Measurements from ENCODE around the gene KANSL1. TPM values are rescaled to one million over a fixed set of nuclear protein-coding genes. Genes with fewer than 3 reads are reported as not detected.
"Not testable (repeated sequence)": the region's sequence is repeated elsewhere in the genome, so short reads cannot be mapped to it uniquely, and the experiment has no call there.

Gene KANSL1, protein sequence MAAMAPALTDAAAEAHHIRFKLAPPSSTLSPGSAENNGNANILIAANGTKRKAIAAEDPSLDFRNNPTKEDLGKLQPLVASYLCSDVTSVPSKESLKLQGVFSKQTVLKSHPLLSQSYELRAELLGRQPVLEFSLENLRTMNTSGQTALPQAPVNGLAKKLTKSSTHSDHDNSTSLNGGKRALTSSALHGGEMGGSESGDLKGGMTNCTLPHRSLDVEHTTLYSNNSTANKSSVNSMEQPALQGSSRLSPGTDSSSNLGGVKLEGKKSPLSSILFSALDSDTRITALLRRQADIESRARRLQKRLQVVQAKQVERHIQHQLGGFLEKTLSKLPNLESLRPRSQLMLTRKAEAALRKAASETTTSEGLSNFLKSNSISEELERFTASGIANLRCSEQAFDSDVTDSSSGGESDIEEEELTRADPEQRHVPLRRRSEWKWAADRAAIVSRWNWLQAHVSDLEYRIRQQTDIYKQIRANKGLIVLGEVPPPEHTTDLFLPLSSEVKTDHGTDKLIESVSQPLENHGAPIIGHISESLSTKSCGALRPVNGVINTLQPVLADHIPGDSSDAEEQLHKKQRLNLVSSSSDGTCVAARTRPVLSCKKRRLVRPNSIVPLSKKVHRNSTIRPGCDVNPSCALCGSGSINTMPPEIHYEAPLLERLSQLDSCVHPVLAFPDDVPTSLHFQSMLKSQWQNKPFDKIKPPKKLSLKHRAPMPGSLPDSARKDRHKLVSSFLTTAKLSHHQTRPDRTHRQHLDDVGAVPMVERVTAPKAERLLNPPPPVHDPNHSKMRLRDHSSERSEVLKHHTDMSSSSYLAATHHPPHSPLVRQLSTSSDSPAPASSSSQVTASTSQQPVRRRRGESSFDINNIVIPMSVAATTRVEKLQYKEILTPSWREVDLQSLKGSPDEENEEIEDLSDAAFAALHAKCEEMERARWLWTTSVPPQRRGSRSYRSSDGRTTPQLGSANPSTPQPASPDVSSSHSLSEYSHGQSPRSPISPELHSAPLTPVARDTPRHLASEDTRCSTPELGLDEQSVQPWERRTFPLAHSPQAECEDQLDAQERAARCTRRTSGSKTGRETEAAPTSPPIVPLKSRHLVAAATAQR (N-terminal part only)
- 10 to 100 TPM; 53.4 to 57.6 (median 53.7) TPM for polyA plus RNA-seq (ENCODE audit: insufficient read length in 3 of 3)

DNA sequence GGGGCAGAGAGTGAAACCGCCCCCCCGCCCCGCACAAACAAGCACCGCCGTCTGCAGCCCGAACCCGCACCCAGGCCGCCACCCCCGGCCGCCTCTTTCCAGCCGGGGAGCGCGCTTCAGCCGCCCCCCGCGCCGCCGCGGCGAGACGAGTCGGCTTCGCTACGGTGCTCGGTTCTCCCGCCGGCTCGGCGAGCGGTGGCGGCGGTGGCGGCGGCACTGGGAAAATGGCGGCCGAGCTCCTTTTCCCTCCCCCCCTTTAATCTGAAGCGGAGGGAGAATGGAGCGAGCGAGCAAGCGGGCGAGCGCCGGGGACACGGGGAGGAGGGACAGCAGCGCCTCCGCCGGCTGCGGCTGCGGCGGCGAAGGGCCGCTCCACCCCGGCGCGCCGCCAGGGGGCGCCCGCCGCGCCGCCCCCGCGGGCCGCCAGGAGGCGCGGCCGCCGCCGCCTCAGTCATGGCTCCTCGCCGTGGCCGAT lies at the start of gene KANSL1:
KANSL1 (minus strand) TSS at position 279 of the 475 bp plus-strand sequence. CDS start 21,286 bp downstream, outside the sequence.
- peak in 2 of 3 donors; percentile 72 to 73 for DNase-seq (ENCODE audit: low read depth in 3 of 3, low spot score in 2 of 3)

DNA sequence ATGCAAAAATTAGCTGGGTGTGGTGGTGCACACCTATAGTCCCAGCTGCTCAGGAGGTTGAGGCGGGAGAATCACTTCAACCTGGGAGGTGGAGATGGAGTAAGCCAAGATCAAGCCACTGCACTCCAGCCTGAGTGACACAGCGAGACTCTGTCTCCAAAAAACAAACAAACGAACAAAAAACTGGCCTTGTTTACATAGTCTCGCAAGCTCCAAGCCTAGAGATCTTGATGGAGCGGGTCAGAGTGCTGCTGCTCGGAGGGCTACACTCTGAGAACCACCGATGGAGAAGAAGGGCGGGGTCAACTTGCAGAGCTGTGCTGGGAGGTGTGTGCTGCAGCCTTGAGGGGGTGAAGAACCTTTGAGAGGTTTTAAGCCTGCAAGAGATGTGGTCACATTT lies 38.1 kb upstream of the KANSL1 start:
- not testable (repeated sequence) for DNase-seq (ENCODE audit: low read depth in 3 of 3, low spot score in 2 of 3)

DNA sequence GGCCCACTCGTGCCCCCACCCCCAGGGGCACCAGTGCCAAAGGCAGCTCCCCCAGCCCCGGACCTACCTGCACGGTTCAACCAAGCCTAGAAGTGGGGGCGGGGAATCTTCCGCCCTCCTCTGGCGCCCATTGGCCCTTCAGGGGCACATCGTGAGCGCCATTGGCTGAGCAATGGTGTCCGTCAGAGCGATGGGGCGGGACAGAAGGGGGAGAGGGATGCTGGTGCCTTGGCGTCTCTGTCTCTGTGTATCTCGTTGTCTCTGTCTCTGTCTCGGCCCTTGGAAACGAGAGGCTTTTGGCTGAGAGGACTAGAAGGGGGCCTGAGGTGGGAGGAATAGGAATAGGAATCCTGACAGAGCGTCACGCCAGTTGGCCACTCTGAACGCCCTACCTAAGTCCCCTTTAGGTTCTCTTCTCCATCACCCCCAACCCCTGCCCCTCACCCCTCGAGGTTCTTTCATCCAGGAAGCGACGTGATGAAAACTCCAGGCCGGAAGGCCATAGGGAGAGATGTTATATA lies 32.1 kb upstream of the KANSL1 start:
- peak; percentile 54 to 76 (median 61) for DNase-seq (ENCODE audit: low read depth in 3 of 3, low spot score in 2 of 3)

DNA sequence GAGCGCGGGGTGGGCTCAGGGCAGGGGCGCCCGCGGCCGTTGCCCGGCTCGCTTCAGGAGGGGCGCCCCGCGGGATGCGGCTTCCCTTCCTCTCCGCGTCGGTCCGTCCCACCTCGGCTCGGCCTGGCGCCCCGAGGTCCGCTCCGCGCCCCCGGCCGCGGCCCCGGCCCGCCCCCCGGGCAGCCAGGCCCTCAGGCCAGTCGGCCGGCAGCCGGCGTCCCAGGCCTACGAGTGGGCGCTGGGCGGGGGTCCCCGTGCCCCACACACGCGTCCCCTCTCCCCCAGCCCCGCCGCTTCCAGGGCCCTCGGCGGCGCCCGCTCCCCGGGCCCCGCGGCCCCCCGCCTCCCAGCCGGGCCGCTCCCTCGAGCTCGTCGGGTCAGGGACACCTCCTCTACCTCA lies 31.6 kb upstream of the KANSL1 start:
- not testable (repeated sequence) for DNase-seq (ENCODE audit: low read depth in 3 of 3, low spot score in 2 of 3)

DNA sequence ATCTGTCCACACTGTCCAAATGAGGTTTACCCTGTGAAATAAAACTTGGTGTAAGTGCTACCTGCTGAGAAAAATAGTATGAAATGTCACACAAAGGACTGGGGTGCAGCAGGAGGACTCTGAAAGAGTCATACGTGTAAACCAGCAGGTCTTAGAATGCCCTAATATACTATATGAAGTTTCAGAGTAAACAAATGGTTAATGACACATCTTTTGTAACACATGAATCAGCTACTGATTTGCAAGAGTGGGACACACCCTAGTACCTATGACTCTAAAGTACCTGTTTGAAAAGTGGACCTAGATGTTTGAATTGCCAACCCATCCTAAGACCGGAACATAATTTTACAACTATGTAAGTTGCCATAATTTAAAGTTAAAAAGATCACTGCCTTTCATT lies 29.8 kb upstream of the KANSL1 start:
- DNase-seq (ENCODE audit: low read depth in 3 of 3, low spot score in 2 of 3), result not testable (repeated sequence)

DNA sequence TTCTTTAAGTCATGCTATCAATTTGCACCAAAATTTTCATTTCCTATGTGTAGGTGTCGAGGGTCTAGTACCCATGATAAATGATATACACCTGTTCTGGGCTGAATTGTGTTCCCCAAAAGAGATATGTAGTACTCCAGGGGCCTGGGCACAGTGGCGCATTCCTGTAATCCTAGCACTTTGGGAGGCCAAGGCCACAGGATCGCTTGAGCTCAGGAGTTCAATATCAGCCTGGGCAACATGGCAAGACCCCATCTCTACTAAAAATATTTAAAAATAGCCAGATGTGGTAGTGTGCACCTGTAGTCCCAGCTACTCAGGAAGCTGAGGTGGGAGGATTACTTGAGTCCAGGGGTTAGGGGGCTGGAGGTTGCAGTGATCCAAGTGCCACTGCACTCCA lies 23.5 kb upstream of the KANSL1 start:
- DNase-seq (ENCODE audit: low read depth in 3 of 3, low spot score in 2 of 3), result no peak

DNA sequence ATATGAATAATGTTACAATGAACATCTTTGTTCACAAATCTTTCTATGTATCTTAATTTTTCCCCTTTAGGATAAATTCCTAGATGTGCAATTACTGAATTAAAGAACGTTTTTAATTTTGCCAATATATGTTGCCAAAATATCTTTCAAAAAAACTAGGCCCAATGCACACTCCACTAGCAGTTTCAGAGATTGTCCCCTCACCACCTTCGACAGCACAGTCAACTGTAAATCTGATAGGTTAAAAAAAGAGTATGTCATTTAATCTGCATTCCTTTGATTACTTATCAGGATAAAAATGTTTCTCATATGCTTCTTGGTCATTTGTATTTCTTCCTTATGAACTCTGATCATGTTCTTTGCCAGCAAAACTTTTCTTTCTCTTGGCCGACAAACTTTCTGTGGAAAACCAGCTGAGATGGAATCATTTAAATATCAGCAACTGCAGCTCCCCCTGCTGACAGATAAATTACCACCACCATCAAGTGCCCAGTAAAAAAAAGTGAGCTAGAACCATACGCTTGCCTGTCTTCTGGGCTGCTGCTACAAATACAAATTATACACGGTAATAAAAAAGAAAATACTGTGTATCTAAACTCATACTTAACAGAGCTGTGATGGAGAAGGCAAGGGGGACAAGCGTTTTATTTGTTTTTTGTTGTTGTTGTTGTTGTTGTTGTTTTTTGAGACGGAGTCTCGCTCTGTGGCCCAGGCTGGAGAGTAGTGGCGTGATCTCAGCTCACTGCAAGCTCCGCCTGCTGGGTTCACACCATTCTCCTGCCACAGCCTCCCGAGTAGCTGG lies 19.6 kb upstream of the KANSL1 start:
- peak in 2 of 3 donors; percentile 56 to 58 for DNase-seq (ENCODE audit: low read depth in 3 of 3, low spot score in 2 of 3)

DNA sequence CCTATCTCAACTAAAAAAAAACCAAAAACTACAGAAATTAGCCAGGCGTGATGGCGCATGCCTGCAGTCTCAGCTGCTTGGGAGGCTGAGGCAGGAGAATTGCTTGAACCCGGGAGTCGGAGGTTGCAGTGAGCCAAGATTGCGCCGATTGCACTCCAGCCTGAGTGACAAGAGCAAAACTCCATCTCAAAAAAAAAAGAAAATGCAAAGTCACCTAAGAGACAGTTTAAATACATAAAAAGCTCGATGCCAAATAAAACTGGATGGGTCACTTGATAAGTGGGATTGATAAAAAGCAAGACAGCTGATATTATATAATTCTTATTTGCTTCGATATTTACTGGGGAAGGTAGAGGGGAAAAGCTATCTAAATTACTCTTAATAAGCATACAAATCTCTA lies 15.8 kb upstream of the KANSL1 start:
- no peak for DNase-seq (ENCODE audit: low read depth in 3 of 3, low spot score in 2 of 3)

DNA sequence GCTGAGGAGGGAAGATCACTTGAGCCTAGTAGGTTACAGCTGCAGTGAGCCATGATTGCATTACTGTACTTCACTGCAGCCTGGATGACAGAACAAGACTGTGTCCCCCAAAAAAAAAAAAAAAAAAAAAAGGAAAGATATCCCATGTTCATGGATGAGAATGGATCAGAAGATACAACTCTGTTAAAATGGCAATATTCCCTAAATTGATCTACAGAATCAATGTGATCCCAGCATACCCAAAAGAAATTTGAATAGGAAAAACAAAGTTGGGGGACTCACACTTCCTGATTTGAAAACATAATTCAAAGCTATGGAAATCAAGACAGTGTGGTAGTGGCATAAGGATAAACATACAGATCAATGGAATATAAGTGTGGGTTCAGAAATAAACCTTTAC lies 12.7 kb upstream of the KANSL1 start:
- DNase-seq (ENCODE audit: low read depth in 3 of 3, low spot score in 2 of 3), result no peak

DNA sequence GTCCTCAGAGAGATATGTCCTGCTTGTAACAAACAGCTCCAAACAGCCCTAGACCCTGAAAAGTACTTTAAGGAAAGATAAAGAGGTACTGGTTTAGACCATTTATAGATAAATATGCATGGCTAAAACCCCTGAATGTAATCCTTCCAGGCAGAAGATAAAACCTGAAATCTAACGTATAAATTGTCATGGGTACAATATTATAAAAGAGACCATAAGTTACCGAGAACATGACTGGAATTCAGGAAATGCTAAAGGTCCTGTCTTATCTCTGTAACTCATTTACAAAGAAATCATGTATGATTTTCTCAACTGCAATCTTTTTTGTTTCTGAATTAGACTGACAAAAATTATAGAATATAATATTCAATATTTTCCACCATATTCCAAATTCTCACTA lies 9.2 kb upstream of the KANSL1 start:
- DNase-seq (ENCODE audit: low read depth in 3 of 3, low spot score in 2 of 3), result no peak

DNA sequence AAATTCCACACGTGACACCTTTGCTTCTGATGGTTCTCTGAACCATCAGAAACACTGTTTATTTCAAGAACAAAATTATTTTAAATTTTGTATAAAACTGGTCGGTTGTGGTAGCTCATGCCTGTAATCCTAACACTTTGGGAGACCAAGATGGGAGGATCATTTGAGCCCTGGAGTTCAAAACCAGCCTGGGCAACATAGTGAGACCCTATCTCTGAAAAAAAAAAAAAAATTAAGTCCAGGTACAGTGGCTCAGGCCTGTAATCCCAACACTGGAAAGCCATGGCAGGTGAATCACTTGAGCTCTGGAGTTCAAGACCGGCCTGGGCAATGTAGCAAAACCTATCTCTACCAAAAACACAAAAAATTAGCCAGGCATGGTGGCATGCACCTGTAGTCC lies 8.3 kb upstream of the KANSL1 start:
- no peak for DNase-seq (ENCODE audit: low read depth in 3 of 3, low spot score in 2 of 3)

DNA sequence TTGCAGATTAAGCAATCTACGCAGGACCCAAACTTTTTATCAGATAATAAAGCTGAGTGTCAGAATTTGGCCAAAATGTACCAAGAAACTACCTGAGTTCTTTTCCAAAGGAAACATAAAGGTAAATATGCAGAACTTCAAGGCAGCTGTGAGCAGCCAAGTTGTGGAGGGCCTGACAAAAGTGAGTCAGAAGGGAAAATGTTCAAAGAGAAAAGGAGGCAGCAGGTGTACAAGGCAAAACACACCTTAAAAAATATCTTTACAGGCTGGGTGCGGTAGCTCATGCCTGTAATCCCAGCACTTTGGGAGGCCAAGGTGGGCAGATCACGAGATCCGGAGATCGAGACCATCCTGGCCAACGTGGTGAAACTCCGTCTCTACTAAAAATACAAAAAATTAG lies 7.0 kb upstream of the KANSL1 start:
- no peak for DNase-seq (ENCODE audit: low read depth in 3 of 3, low spot score in 2 of 3)

DNA sequence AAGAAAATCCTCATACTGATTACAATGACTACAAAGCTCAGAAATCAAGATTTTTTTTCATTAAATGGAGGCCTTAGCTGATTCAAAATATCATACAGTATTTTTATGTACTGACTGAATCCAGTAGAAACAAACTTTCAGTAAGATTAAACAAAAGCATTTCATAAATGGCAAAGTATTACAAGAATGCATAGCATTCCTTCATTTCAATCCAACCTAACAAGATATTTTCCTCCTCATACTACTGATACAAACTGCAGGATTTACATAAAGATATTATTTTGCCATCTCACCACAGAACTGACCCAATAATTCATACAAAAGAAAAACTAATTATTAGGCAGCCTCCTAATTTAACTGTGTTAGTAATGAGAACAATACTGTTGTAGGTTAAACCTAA lies 6.2 kb upstream of the KANSL1 start:
- no peak for DNase-seq (ENCODE audit: low read depth in 3 of 3, low spot score in 2 of 3)

DNA sequence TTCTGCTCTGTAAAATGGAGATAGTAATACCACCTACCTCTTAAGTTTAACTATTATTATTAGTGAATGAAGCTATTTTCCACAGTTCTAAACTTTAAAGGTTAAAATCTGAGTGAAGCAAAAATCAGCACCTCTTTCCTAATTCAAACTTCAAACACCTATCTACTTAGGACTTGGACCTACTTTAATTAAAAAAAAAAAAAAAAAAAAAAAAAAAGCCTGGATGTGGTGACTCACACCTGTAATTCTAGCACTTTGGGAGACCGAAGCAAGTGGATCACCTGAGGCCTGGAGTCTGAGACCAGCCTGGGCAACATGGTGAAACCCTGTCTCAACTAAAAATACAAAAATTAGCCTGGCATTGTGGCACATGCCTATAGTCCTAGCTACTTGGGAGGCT lies 5.0 kb upstream of the KANSL1 start:
- DNase-seq (ENCODE audit: low read depth in 3 of 3, low spot score in 2 of 3), result no peak

DNA sequence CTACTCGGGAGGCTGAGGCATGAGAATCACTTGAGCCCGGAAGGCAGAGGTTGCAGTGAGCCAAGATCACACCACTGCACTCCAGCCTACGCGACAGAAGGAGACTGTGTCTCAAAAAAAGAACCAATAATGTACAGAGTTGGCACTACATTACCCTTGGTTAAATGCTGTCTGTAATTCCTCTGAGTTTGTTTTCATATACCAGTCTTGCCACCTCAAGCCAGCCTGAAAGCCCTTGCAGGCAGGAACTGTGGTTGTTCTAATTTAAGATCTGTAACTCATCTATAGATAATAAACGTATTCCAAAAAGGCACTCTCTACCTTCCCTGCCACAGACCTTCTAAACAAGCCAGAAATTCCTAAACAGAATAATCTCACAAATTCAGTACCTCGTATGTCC lies 4.3 kb upstream of the KANSL1 start:
- no peak for DNase-seq (ENCODE audit: low read depth in 3 of 3, low spot score in 2 of 3)

DNA sequence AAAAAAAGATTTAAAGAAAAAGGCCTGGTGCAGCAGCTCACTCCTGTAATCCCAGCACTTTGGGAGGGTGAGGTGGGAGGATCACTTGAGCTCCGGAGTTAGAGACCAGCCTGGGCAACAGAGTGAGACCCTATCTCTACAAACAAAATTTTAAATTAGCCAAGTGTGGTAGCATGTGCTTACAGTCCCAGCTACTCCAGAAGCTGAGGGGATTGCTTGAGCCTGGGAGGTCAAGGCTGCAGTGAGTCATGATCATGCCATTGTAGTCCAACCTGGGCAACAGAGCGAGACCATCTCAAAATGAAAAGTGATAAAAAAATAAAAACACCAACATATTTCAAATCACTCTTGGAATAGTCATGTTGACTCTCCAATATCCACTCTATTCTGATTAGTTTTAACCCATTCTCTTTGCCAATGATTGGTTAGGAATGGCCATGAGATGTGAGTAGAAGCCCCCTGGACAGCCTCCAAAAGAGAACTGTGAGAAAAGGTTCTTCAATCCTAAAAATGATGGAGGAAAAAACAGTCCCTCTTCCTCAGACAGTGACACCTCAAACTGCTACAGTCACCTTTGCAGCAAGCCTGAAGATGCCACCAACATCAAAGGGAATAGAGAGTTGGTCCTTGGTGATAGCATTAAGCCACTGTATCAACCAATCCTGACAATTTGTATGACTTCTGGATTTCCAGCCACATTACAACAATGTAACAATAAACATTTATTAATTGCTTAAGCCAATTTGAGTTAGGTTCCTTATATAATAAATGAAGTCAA lies 2.9 kb upstream of the KANSL1 start:
- no peak for DNase-seq (ENCODE audit: low read depth in 3 of 3, low spot score in 2 of 3)

DNA sequence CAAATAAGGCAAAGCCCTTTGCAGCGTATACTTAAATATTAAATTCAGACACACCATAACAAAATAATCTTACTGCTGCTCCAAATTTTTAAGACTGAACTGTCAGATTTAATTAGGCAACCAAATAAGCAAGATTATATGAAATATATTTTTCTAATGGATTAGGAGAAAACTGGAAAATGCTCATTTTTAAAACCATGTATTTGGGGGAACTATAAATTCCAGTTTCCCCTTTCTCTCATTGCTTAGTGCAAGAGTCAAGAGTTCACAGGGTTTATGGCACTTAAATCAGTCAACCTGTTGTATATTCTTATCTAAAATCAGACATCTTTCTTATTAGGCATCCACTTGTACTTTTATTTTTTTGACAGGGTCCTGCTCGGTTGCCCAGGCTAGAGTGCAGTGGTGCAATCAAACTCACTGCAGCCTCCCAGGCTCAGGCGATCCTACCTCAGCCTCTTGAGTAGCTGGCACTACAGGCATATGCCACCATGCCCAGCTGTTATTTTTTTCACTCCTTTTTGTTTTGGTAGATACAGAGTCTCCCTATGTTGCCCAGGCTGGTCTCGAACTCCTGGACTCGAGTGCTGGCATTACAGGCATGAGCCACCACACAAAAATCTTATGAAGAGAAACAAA lies 2.1 kb upstream of the KANSL1 start:
- no peak for DNase-seq (ENCODE audit: low read depth in 3 of 3, low spot score in 2 of 3)

DNA sequence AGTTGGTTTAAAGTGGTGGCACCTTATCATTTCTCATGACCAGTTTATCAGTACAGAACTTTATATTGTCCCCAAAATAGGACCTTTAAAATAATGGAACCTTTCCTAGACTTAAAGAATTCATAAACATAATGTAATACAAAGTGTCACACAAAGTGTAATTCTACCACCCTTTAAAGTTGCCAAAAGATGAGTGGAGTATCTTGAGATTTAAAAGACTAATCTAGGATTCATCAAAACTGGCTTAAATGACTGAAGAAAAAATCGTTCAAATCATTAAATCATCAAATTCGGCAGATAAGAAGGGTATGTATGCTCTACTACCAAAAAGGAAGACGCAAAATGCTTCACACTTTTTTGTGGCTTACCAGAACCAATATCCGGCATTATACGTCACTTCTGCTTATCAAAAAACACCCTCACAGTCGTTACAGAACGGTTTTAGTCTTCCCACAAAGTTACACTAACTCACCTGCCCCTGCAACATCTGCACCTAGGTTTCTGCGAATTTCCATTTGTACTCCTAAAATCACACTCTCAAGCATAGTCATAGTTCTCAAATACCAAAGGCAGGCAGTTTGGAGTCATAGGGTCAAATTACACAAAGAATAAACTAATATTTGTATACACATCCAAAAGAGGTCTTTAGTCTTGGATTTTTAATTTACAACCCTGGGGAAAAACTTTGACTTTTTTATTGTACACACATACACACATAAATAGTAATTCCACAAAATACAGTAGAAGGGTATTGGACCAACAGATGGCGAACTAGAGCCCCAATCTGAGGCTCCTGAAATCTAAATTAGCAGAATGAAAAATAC lies 1.4 kb upstream of the KANSL1 start:
- DNase-seq (ENCODE audit: low read depth in 3 of 3, low spot score in 2 of 3), result no peak
